ENCODE data around the gene JOSD1. TPM values are rescaled to one million over a fixed set of nuclear protein-coding genes. Genes with fewer than 3 reads are reported as not detected.

Gene JOSD1
- total and polyA plus RNA-seq, 9 of the 15 experiments (the other 6 are each of a cell fraction or from before 2014, with no cell fraction given) = 8.9 to 39.1 (median 30.4) TPM

DNA sequence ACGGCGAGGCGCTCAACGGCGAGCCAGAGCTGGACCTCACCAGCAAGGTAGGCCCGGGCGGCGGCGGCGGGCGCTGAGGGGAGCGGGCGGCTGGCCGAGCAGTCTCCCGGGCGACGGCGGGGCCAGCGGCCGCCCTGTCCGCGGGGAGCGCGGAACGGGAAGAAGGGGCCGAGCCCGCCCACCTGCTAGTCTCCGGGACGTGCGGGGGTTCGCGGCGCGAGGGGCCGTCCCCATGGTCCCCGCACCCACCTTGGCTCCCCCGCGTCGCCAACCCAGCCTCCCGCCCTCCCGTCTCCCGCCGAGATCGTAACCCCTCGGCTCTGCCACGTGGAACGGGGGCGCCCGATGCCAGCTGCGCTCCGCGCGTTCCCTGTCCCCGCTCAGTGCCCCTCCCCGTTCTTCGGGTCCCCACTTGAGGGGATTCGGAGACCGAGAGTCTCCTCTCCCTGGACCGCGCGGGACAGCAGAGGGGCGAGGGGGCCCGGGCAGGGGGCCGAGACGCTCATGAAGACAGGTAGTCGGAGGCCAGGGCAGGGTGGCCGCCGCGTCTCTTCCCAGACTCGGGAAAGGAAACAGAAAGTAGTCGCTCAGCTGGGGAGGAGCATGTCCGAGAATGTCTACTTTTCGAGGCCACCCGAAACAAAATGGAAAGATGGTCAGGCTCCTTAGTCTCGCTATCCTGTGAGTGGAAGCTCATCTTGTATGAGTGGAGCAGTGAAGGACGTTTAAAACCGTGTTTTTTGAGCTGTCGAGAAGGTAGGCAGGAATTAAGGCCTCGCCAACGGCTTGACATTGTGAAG, 5.6 kb upstream of the JOSD1 start (continued):
- TF ChIP-seq, protein P1, sequence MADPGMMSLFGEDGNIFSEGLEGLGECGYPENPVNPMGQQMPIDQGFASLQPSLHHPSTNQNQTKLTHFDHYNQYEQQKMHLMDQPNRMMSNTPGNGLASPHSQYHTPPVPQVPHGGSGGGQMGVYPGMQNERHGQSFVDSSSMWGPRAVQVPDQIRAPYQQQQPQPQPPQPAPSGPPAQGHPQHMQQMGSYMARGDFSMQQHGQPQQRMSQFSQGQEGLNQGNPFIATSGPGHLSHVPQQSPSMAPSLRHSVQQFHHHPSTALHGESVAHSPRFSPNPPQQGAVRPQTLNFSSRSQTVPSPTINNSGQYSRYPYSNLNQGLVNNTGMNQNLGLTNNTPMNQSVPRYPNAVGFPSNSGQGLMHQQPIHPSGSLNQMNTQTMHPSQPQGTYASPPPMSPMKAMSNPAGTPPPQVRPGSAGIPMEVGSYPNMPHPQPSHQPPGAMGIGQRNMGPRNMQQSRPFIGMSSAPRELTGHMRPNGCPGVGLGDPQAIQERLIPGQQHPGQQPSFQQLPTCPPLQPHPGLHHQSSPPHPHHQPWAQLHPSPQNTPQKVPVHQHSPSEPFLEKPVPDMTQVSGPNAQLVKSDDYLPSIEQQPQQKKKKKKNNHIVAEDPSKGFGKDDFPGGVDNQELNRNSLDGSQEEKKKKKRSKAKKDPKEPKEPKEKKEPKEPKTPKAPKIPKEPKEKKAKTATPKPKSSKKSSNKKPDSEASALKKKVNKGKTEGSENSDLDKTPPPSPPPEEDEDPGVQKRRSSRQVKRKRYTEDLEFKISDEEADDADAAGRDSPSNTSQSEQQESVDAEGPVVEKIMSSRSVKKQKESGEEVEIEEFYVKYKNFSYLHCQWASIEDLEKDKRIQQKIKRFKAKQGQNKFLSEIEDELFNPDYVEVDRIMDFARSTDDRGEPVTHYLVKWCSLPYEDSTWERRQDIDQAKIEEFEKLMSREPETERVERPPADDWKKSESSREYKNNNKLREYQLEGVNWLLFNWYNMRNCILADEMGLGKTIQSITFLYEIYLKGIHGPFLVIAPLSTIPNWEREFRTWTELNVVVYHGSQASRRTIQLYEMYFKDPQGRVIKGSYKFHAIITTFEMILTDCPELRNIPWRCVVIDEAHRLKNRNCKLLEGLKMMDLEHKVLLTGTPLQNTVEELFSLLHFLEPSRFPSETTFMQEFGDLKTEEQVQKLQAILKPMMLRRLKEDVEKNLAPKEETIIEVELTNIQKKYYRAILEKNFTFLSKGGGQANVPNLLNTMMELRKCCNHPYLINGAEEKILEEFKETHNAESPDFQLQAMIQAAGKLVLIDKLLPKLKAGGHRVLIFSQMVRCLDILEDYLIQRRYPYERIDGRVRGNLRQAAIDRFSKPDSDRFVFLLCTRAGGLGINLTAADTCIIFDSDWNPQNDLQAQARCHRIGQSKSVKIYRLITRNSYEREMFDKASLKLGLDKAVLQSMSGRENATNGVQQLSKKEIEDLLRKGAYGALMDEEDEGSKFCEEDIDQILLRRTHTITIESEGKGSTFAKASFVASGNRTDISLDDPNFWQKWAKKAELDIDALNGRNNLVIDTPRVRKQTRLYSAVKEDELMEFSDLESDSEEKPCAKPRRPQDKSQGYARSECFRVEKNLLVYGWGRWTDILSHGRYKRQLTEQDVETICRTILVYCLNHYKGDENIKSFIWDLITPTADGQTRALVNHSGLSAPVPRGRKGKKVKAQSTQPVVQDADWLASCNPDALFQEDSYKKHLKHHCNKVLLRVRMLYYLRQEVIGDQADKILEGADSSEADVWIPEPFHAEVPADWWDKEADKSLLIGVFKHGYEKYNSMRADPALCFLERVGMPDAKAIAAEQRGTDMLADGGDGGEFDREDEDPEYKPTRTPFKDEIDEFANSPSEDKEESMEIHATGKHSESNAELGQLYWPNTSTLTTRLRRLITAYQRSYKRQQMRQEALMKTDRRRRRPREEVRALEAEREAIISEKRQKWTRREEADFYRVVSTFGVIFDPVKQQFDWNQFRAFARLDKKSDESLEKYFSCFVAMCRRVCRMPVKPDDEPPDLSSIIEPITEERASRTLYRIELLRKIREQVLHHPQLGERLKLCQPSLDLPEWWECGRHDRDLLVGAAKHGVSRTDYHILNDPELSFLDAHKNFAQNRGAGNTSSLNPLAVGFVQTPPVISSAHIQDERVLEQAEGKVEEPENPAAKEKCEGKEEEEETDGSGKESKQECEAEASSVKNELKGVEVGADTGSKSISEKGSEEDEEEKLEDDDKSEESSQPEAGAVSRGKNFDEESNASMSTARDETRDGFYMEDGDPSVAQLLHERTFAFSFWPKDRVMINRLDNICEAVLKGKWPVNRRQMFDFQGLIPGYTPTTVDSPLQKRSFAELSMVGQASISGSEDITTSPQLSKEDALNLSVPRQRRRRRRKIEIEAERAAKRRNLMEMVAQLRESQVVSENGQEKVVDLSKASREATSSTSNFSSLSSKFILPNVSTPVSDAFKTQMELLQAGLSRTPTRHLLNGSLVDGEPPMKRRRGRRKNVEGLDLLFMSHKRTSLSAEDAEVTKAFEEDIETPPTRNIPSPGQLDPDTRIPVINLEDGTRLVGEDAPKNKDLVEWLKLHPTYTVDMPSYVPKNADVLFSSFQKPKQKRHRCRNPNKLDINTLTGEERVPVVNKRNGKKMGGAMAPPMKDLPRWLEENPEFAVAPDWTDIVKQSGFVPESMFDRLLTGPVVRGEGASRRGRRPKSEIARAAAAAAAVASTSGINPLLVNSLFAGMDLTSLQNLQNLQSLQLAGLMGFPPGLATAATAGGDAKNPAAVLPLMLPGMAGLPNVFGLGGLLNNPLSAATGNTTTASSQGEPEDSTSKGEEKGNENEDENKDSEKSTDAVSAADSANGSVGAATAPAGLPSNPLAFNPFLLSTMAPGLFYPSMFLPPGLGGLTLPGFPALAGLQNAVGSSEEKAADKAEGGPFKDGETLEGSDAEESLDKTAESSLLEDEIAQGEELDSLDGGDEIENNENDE (IDR thresholded peaks at IDR 0.05; ENCODE audit: low read depth, low read length) = no peak
- TF ChIP-seq SMC3 (conservative IDR thresholded peaks at IDR 0.05; ENCODE audit: insufficient read depth, low read depth, low read length) (no peak), FOXK1 (CRISPR knock-in tag; IDR thresholded peaks at IDR 0.05; ENCODE audit: borderline replicate concordance) (0 out of 2 replicates have a peak, but pooled peaks have one; percentile 40)

All from K562 (cell line).